GM18907 (cell line): ENCODE results near the gene ASAH2B.

Source experiments
- ATAC-seq: cut with Tn5 transposase; IDR thresholded peaks from one replicate; pipeline ENCODE4 v1.9.1; 2021; ENCODE audit warnings: mild to moderate bottlenecking, moderate library complexity; ENCODE audit not compliant: unreplicated experiment

The ASAH2B gene

DNA sequence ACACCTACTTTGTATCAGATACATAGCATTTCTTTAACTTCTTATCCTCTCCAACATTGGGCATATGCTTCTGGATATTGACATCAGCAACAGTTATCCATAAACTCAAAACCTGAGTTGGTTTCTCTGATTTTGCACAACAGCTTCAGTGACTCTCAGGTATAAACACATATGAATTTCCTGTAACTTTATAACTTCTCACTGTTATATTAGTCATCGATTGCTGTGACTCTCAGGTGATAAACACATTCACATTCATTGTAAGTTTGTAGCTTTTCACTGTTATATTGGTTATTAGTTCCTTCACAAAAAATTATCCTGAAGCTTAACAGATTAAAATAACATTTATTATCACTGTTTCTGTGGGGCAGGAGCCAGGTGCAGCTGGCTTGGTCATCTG, 57.0 kb downstream of the ASAH2B start:
- ATAC-seq: no peak

DNA sequence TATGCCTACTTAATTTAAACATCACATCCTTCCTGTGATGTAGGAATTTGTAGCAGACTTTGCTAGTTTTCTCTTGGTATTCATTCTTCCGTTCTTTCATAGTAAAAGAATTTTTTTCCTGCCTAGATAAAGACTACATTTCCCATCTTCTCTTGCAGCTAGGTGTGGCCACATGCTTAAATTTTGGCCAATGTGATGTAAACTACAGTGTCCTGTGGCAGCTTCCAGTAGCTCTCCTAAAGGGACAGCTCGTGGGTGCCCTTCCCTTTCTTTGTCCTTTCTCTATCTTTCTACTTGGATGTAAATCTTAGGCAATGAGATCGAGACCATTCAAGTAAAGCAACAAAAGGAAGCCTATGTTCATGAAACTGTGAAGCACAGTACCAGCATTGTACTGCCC, 58.6 kb downstream of the ASAH2B start:
- no peak for ATAC-seq

DNA sequence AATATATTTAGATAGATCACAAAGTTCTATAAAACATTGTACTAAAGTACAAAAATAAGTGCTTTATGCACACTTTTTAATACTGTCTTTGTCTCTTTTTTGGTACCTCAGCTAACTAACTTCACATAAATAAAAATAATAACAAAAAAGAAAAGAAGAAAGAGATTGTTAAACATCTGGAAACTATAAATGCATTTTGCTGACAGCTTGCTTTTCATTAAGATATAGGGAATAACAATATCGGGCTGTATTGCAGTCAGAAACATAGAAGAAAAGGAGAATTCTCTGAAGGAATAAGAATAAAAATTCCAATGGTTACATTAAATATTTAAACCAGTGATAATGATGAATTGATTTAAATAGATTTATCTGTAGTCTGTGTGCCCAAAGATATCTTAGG, 59.9 kb downstream of the ASAH2B start:
- no peak for ATAC-seq

DNA sequence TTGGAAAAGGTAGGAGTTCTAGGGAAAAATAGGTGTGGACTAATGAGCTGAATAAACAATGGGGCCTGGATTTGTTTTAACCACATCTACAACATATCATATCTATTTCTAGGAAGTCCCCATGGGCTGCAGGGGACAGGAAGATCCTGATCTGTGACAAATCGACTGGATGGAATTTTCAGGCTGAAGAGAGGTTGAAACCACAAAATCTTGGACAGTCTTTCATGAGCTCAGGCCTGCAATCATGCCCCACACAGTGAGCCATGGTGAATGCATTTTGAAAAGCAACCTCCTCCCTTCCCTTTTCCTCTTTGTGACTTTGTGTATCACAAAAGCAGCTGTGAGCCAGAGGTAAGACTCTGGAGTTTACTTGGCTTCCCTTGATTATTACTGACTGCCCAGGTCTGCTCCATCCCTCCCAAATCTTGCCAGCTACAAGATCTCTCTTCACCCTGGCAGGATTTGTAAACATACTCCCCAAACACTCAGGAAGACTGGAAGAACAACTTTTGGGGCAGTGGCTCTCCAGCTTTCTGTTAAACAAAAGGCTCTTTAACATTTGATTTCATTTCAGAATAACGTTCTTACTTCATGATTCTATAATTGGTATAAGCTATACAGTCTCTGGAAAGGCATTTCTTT, 66.4 kb downstream of the ASAH2B start:
- ATAC-seq: no peak

DNA sequence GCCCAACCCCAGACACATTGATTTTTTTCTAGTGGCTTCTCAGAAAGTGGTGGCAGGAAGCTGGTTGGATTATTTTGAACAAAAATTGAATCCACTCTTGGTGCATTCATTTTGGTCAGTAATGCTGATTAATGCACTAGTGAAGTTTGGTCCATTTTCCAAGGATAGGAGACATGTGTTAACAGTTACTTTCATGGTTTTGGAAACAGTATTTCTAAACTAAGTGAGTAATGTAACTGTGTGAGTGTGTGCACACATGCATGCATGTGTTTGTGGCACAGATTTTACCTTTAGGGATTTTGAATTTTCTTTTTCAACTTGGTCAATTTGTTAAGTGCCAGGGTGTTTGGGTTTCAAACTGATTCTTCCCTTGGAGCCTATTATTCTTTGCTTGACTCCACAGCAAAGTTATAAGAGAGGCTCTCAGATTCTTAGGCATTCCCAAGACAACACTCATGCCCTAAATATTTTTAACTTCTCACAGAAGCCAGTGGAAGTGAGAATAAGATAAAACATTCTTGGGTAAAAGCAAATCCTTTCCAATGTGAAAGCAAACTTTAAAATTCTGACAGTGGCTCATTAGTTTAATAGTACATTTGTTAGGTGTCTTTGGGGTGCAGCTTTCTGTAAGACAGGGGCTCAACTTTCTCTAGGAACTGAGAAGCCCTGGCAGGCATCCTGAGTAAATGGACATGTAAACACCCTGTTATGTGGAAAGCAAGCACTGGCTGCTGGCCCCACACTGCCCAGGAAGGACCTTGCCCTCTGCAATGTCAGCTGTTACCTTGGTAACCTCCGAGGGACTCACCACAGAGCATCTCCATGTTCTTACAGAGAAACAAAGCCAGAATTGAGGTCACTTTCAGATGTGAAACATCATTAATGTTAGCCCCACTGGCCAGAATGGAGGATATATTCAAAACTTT, 68.4 kb downstream of the ASAH2B start:
- no peak for ATAC-seq
